Gastrocnemius medialis (tissue), 4 donors: Measurements from ENCODE around the gene H2AZ2. TPM values are rescaled to one million over a fixed set of nuclear protein-coding genes. Genes with fewer than 3 reads are reported as not detected.
"Not testable (repeated sequence)": the region's sequence is repeated elsewhere in the genome, so short reads cannot be mapped to it uniquely, and the experiment has no call there.

Experiments
- ATAC-seq, 2 donors: fragments of 150-250 bp; one replicate each; pipeline ENCODE4 v1.9.1; 2016
- DNase-seq, 2 donors: peaks; one replicate each; pipeline ENCODE4 v3.0.0-alpha.2; 2019
- H3K27ac ChIP-seq, 4 donors: fragments of 200-600 bp; sonication (generic); 1 replicate in 1 of 4; 2 replicates in 3 of 4; pipeline ENCODE4 v1.5.1; 2016 to 2018; ENCODE audit warnings: mild to moderate bottlenecking in 2 of 4, moderate library complexity in 1 of 4
- H3K27me3 ChIP-seq, 3 donors: fragments of 200-600 bp; sonication (generic) in 2 of 3; 1 replicate in 1 of 3; 2 replicates in 2 of 3; pipeline versions ENCODE4 v1.5.1 to v1.6.0; 2016 to 2019; ENCODE audit warnings: mild to moderate bottlenecking in 1 of 3, moderate library complexity in 1 of 3
- H3K36me3 ChIP-seq, 2 donors: fragments of 200-600 bp; sonication (generic) in 1 of 2; one replicate each; pipeline ENCODE4 v1.5.1; 2017 to 2018
- H3K4me1 ChIP-seq, 2 donors: fragments of 200-600 bp; sonication (generic) in 1 of 2; one replicate each; pipeline ENCODE4 v1.5.1; 2016 to 2017; ENCODE audit warnings: mild to moderate bottlenecking in 2 of 2
- H3K4me3 ChIP-seq, 4 donors: fragments of 200-600 bp; sonication (generic) in 3 of 4; 1 replicate in 1 of 4; 2 replicates in 3 of 4; pipeline ENCODE4 v1.5.1; 2016 to 2019; ENCODE audit warnings: mild to moderate bottlenecking in 2 of 4
- H3K9me3 ChIP-seq, 3 donors: fragments of 200-600 bp; sonication (generic) in 2 of 3; 1 replicate in 1 of 3; 2 replicates in 2 of 3; pipeline ENCODE4 v1.5.1; 2016 to 2019
- CTCF ChIP-seq, 5 experiments: fragments of 450-650 bp in 3 of 5; fragments of 200-600 bp in 2 of 5; sonication (generic) in 2 of 5; IDR thresholded peaks in 4 of 5; conservative IDR thresholded peaks in 1 of 5; 1 replicate in 4 of 5; 2 replicates in 1 of 5; pipeline ENCODE4 v1.5.1; 2016 to 2019; ENCODE audit warnings: antibody characterized with exemption in 5 of 5, mild to moderate bottlenecking in 3 of 5, moderate library complexity in 3 of 5
- POLR2A ChIP-seq, 2 donors: fragments of 450-650 bp; IDR thresholded peaks; one replicate each; pipeline ENCODE4 v1.6.1; 2017; ENCODE audit warnings: antibody characterized with exemption in 2 of 2, mild to moderate bottlenecking in 2 of 2, moderate library complexity in 2 of 2
- in situ Hi-C, 4 donors: fragments of 200-750 bp; cut with MboI; loops; one replicate each; pipeline versions ENCODE4 v1.15.0 to v1.8.0; 2017; ENCODE audit warnings: low sequenced_read_pairs in 4 of 4
- intact Hi-C: fragments of 100-400 bp; cut with DNase I; formaldehyde crosslinking; loops from one replicate; pipeline ENCODE4 v1.15.1; 2023; ENCODE audit warnings: low total_unique reads
- total RNA-seq, 4 donors: library from RNA; depleted of rRNA; stranded (reverse); fragments of >200 nt; gene quantifications; one replicate each; pipeline versions ENCODE4 v1.1.0 to v1.2.3, GENCODE V29; 2016

H2AZ2 gene
- total RNA-seq, 4 donors from 2014 or later = 83.0 to 147 (median 132) TPM

- Histone ChIP-seq H3K4me1 (peaks cover 27 to 46% of the 10 kb centered on the region in 2 donors), H3K27me3 (no peaks in the 10 kb centered on the region), H3K4me3 (peak overlapping the region in 1 of 4 donors; percentile 72), H3K9me3 (no peaks in the 10 kb centered on the region), H3K36me3 (peaks cover 0 to 14% of the 10 kb centered on the region in 2 donors), H3K27ac (peak overlapping the region; percentile 1 to 93 (median 70))
- ATAC-seq (no peak), DNase-seq (no peak)
- intact Hi-C loops = loop anchor here (5.0 kb wide), 3 partner anchors 238 to 533 kb away; partner anchors contain the start of genes NUDCD3 and OGDH
- in situ Hi-C loops = loop anchor here in 3 of 4 donors (5.0 to 10.0 kb wide), 3 partner anchors 251 to 263 kb away; partner anchors contain the start of gene TMED4 (in 2 of the 3)
- no peak for TF ChIP-seq POLR2A (IDR thresholded peaks at IDR 0.05)
- no peak for TF ChIP-seq CTCF (IDR thresholded peaks at IDR 0.05 in 4 of 5, conservative IDR thresholded peaks at IDR 0.05 in 1 of 5)
Measured at GRCh38 chr7:44845451-44845850, 2.4 kb downstream of the H2AZ2 start.

- Histone ChIP-seq H3K27ac (peak overlapping the region in 2 of 4 donors; percentile 23 to 62), H3K36me3 (peaks cover 0 to 31% of the 10 kb centered on the region in 2 donors), H3K4me1 (peaks cover 27 to 46% of the 10 kb centered on the region in 2 donors)
- DNase-seq, H3K9me3 ChIP-seq, ATAC-seq, H3K27me3 ChIP-seq, intact Hi-C loops, H3K4me3 ChIP-seq: not testable (repeated sequence)
- in situ Hi-C loops = loop anchor here in 2 of 4 donors (10.0 kb wide), 2 partner anchors 249 to 259 kb away; partner anchors contain the start of gene TMED4 (in 1 of the 2)
Measured at GRCh38 chr7:44843440-44843839, 4.4 kb downstream of the H2AZ2 start.

- in situ Hi-C loops = loop anchor here in 2 of 4 donors (10.0 kb wide), 2 partner anchors 248 to 258 kb away; partner anchors contain the start of gene TMED4 (in 1 of the 2)
- ATAC-seq, H3K27me3 ChIP-seq, intact Hi-C loops, H3K9me3 ChIP-seq, H3K4me3 ChIP-seq: not testable (repeated sequence)
- H3K4me1 ChIP-seq = peaks cover 27 to 46% of the 10 kb centered on the region in 2 donors
- H3K36me3 ChIP-seq = peaks cover 0 to 34% of the 10 kb centered on the region in 2 donors
- H3K27ac ChIP-seq = peak overlapping the region; percentile 32 to 62 (median 50)
- DNase-seq = peak in 1 of 2 donors; percentile 31
Measured at GRCh38 chr7:44842675-44843074, 5.2 kb downstream of the H2AZ2 start.

GRCh38 chr7:44838751-44839150 is 9.1 kb downstream of the H2AZ2 start:
- Histone ChIP-seq H3K4me1 (peaks cover 6 to 13% of the 10 kb centered on the region in 2 donors), H3K9me3 (no peaks in the 10 kb centered on the region), H3K4me3 (no peak overlapping the region), H3K27me3 (no peaks in the 10 kb centered on the region), H3K27ac (no peak overlapping the region), H3K36me3 (peaks cover 0 to 52% of the 10 kb centered on the region in 2 donors)
- TF ChIP-seq CTCF (IDR thresholded peaks at IDR 0.05 in 4 of 5, conservative IDR thresholded peaks at IDR 0.05 in 1 of 5) (no peak), POLR2A (IDR thresholded peaks at IDR 0.05) (no peak)
- no peak for ATAC-seq
- intact Hi-C loops (no loop called here), in situ Hi-C loops (loop anchor here in 1 of 4 donors (5.0 kb wide), 1 partner anchor 246 kb away; no protein-coding TSS in a partner anchor)
- no peak for DNase-seq

GRCh38 chr7:44827567-44827966 is 20.3 kb downstream of the H2AZ2 start:
- ATAC-seq (no peak), DNase-seq (no peak)
- no peak overlapping the region for H3K4me3 ChIP-seq
- in situ Hi-C loops (no loop called here), intact Hi-C loops (no loop called here)
- H3K36me3 ChIP-seq = peaks cover 0 to 50% of the 10 kb centered on the region in 2 donors
- H3K9me3 ChIP-seq = no peaks in the 10 kb centered on the region
- H3K4me1 ChIP-seq = no peaks in the 10 kb centered on the region
- no peak overlapping the region for H3K27ac ChIP-seq
- H3K27me3 ChIP-seq = no peaks in the 10 kb centered on the region
- no peak for TF ChIP-seq CTCF (IDR thresholded peaks at IDR 0.05 in 4 of 5, conservative IDR thresholded peaks at IDR 0.05 in 1 of 5)
- no peak for TF ChIP-seq POLR2A (IDR thresholded peaks at IDR 0.05)
